Esophagus squamous epithelium (tissue), 5 donors: ENCODE measurements around the gene KCNMA1. TPM values are rescaled to one million over a fixed set of nuclear protein-coding genes. Genes with fewer than 3 reads are reported as not detected.

Source experiments
- DNase-seq: peaks from one replicate; lab custom pipeline; 2025; lab: John Stamatoyannopoulos, UW
- H3K27ac ChIP-seq, 4 donors: fragments of 200-600 bp; sonication (generic); one replicate each; pipeline ENCODE4 v1.5.1; 2016 to 2019; ENCODE audit warnings: mild to moderate bottlenecking in 1 of 4
- H3K27me3 ChIP-seq, 4 donors: fragments of 200-600 bp; sonication (generic); 1 replicate in 3 of 4; 2 replicates in 1 of 4; pipeline versions ENCODE4 v1.5.1 to v1.6.0; 2017 to 2021; ENCODE audit warnings: antibody characterized with exemption in 1 of 4
- H3K36me3 ChIP-seq, 3 donors: fragments of 200-600 bp; sonication (generic); one replicate each; pipeline ENCODE4 v1.5.1; 2016 to 2019
- H3K4me1 ChIP-seq, 3 donors: fragments of 200-600 bp; sonication (generic); one replicate each; pipeline ENCODE4 v1.5.1; 2017 to 2019
- H3K4me3 ChIP-seq, 4 donors: fragments of 200-600 bp; sonication (generic); 1 replicate in 3 of 4; 2 replicates in 1 of 4; pipeline ENCODE4 v1.5.1; 2016 to 2019; ENCODE audit warnings: mild to moderate bottlenecking in 2 of 4, moderate library complexity in 1 of 4
- H3K9me3 ChIP-seq, 3 donors: fragments of 200-600 bp; sonication (generic); one replicate each; pipeline ENCODE4 v1.5.1; 2016 to 2019
- CTCF ChIP-seq, 6 experiments: fragments of 450-650 bp in 4 of 6; fragments of 200-600 bp in 2 of 6; sonication (generic) in 2 of 6; IDR thresholded peaks; one replicate each; pipeline ENCODE4 v1.5.1; 2016 to 2019; ENCODE audit warnings: antibody characterized with exemption in 6 of 6, mild to moderate bottlenecking in 4 of 6, moderate library complexity in 4 of 6
- POLR2A ChIP-seq, 4 donors: fragments of 450-650 bp; IDR thresholded peaks; one replicate each; pipeline ENCODE4 v1.6.1; 2017; ENCODE audit warnings: antibody characterized with exemption in 4 of 4, mild to moderate bottlenecking in 4 of 4, moderate library complexity in 3 of 4
- WGBS, 2 donors: methylation state at CpG; one replicate each; pipeline ENCODE4 v1.1.5; 2018; 5-methylcytosine and 5-hydroxymethylcytosine counted together
- intact Hi-C: fragments of 100-400 bp; cut with DNase I; formaldehyde crosslinking; loops from one replicate; pipeline ENCODE4 v1.15.0; 2022
- total RNA-seq, 4 donors: library from RNA; depleted of rRNA; stranded (reverse); fragments of >200 nt; gene quantifications; one replicate each; pipeline ENCODE4 v1.1.0, GENCODE V29; 2016
- donor health status: DM: yes; HTN: yes; CAD: no.

Gene KCNMA1
- total RNA-seq, 4 donors from 2014 or later, result 7.5 to 74.2 (median 18.0) TPM

GRCh38 chr10:77670817-77671443 is 33.3 kb upstream of the KCNMA1 start:
- intact Hi-C loops, result no loop called here
- Histone ChIP-seq H3K9me3 (no peaks in the 10 kb centered on the region), H3K27me3 (peaks cover 0 to 59% (median 0%) of the 10 kb centered on the region in 4 donors), H3K4me1 (no peaks in the 10 kb centered on the region), H3K27ac (no peak overlapping the region), H3K36me3 (no peaks in the 10 kb centered on the region), H3K4me3 (no peak overlapping the region)
- TF ChIP-seq CTCF (IDR thresholded peaks at IDR 0.05), result no peak
- TF ChIP-seq POLR2A (IDR thresholded peaks at IDR 0.05), result no peak
- DNase-seq, result no peak
- WGBS, 2 donors, result 56 to 62% methylated on average over 5 of the region's 5 CpGs

- H3K36me3 ChIP-seq, result no peaks in the 10 kb centered on the region
- H3K27me3 ChIP-seq, result peaks cover 0 to 65% (median 0%) of the 10 kb centered on the region in 4 donors
- no peaks in the 10 kb centered on the region for H3K9me3 ChIP-seq
- no peak for DNase-seq
- H3K27ac ChIP-seq, result no peak overlapping the region
- no peaks in the 10 kb centered on the region for H3K4me1 ChIP-seq
- intact Hi-C loops, result no loop called here
- TF ChIP-seq POLR2A (IDR thresholded peaks at IDR 0.05) (no peak), CTCF (IDR thresholded peaks at IDR 0.05) (no peak)
- H3K4me3 ChIP-seq, result no peak overlapping the region
These were observed 32.3 kb upstream of the KCNMA1 start for GRCh38 chr10:77669892-77670291.

- Histone ChIP-seq H3K4me3 (no peak overlapping the region), H3K36me3 (no peaks in the 10 kb centered on the region), H3K27ac (no peak overlapping the region), H3K9me3 (no peaks in the 10 kb centered on the region), H3K27me3 (peaks cover 0 to 67% (median 0%) of the 10 kb centered on the region in 4 donors), H3K4me1 (no peaks in the 10 kb centered on the region)
- DNase-seq, result no peak
- WGBS, 2 donors, result 61 to 83% methylated on average over 3 of the region's 3 CpGs
- TF ChIP-seq CTCF (IDR thresholded peaks at IDR 0.05) (no peak), POLR2A (IDR thresholded peaks at IDR 0.05) (no peak)
- intact Hi-C loops, result no loop called here
These were observed 30.1 kb upstream of the KCNMA1 start for GRCh38 chr10:77667426-77668324.

GRCh38 chr10:77666821-77667220 is 29.2 kb upstream of the KCNMA1 start:
- no peak overlapping the region for H3K27ac ChIP-seq
- intact Hi-C loops, result no loop called here
- H3K36me3 ChIP-seq, result no peaks in the 10 kb centered on the region
- TF ChIP-seq POLR2A (IDR thresholded peaks at IDR 0.05), result no peak
- no peak for TF ChIP-seq CTCF (IDR thresholded peaks at IDR 0.05)
- no peaks in the 10 kb centered on the region for H3K9me3 ChIP-seq
- no peak overlapping the region for H3K4me3 ChIP-seq
- DNase-seq, result no peak
- 30 to 69% methylated on average over 2 of the region's 2 CpGs for WGBS, 2 donors
- peaks cover 0 to 68% (median 0%) of the 10 kb centered on the region in 4 donors for H3K27me3 ChIP-seq
- H3K4me1 ChIP-seq, result no peaks in the 10 kb centered on the region

GRCh38 chr10:77664696-77665095 is 27.1 kb upstream of the KCNMA1 start:
- no peak for DNase-seq
- H3K27ac ChIP-seq, result no peak overlapping the region
- intact Hi-C loops, result no loop called here
- no peaks in the 10 kb centered on the region for H3K36me3 ChIP-seq
- WGBS, 2 donors, result 64 to 90% methylated on average over 3 of the region's 3 CpGs
- peaks cover 0 to 56% (median 0%) of the 10 kb centered on the region in 4 donors for H3K27me3 ChIP-seq
- peaks cover 0 to 1% (median 0%) of the 10 kb centered on the region in 3 donors for H3K9me3 ChIP-seq
- no peak overlapping the region for H3K4me3 ChIP-seq
- TF ChIP-seq POLR2A (IDR thresholded peaks at IDR 0.05), result no peak
- no peaks in the 10 kb centered on the region for H3K4me1 ChIP-seq
